C4-2B (cell line): ENCODE data around the gene GAS2L1.

Source experiments
- H3K27ac ChIP-seq: fragments of 450-650 bp; 2 replicates; pipeline ENCODE4 v1.5.1; 2017
- CTCF ChIP-seq: fragments of 450-650 bp; conservative IDR thresholded peaks from 2 replicates; pipeline ENCODE4 v1.5.1; 2017; ENCODE audit warnings: mild to moderate bottlenecking
- ZFX ChIP-seq: fragments of 450-650 bp; IDR thresholded peaks from 2 replicates; pipeline ENCODE4 v1.6.1; 2017

The GAS2L1 gene

DNA sequence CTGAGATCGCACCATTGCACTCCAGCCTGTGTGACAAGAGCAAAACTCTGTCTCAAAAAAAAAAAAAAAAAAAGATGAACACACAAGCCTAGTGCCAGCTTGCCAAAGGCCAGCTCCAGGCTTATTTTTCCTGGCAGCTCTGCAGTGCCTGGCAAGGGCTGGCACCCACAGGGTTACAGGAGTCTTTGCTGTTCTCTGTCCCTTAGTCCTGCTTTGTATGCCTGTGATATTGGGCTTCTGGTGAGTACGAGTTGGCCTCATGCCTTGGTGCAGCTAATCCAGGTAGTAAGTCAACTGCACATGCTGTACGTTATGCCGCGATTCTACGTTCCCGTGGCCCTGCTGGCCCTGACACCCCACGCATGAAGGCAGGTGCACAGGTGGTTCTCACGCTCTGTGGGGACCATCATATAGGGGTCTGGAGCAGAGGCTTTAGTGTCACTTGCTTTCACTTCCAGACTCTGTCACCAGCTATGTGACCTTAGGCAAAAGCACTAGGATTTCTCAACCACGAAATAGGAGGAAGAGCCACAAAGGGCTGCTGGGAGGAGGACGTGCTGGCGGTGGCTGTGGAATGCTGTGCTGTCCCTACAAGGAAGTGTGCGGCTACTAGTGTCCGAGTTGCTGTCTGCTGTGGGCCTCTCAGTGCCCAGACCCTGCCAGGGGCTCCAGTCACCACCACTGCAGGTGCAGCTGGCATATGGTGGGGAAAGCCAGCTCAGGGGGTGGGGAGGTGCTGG, 30.5 kb downstream of the GAS2L1 start:
- TF ChIP-seq CTCF: no peak
- no peak for TF ChIP-seq ZFX
- peak overlapping the region; percentile 88 for H3K27ac ChIP-seq

DNA sequence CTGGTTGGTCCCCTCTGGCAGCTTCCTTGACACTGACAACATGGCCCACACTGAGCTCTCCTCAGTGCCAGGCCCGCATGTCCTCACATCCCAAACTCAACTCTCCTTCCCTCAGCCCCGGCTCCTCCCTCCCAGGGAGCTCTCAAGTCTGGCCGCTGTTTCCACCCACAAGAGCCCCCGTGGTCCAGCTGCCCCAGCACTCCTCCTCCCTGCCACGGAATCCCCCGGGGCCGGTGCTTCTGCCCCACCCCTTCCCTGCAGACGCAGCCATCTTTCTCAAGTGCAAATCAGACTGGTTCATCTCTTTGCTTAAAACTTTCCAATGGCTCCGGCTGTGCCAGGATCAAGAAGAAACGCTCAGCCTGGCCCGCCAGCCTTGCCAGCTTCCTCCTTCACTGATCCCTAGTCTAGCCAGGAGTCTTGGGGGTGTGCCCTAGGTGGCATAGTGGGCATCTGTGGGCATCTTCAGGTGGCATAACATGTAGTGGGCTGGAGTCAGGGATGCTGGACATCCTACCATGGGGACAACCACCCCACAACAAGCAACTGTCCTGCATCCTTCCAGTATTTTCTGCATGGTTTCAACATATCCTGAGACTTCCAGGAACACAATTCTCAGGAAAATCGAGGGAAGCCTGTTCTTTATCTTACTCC, 31.3 kb downstream of the GAS2L1 start:
- no peak for TF ChIP-seq ZFX
- no peak for TF ChIP-seq CTCF
- H3K27ac ChIP-seq: peak overlapping the region; percentile 88

GRCh38 chr22:29338398-29338797, 31.9 kb downstream of the GAS2L1 start:
- TF ChIP-seq ZFX (no peak), CTCF (no peak)
- peak overlapping the region; percentile 88 for H3K27ac ChIP-seq

- TF ChIP-seq ZFX (no peak), CTCF (no peak)
- peak overlapping the region; percentile 88; the same call in 1 of the 2 replicates for H3K27ac ChIP-seq
These were observed 33.2 kb downstream of the GAS2L1 start for GRCh38 chr22:29339381-29340235.

DNA sequence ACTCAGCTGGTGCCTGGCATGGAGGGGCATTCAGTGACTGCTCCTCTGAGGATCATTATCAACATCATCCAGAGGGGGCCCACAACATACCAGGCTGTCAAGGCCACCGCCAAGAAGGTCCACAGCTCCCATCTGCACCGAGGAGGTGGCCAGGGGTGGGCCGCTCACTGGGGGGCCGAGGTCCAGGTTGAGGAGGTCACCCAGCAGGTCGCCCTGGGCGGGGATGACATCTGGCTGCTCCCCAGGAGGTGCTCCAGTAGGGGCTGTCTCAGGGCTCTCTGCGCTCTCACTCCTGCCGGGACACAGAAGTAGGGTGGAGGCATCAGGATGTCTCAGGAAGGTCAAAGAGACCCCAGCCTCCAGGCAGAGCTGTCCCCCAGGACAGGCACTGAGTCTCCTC, 34.1 kb downstream of the GAS2L1 start:
- TF ChIP-seq CTCF (no peak), ZFX (no peak)

DNA sequence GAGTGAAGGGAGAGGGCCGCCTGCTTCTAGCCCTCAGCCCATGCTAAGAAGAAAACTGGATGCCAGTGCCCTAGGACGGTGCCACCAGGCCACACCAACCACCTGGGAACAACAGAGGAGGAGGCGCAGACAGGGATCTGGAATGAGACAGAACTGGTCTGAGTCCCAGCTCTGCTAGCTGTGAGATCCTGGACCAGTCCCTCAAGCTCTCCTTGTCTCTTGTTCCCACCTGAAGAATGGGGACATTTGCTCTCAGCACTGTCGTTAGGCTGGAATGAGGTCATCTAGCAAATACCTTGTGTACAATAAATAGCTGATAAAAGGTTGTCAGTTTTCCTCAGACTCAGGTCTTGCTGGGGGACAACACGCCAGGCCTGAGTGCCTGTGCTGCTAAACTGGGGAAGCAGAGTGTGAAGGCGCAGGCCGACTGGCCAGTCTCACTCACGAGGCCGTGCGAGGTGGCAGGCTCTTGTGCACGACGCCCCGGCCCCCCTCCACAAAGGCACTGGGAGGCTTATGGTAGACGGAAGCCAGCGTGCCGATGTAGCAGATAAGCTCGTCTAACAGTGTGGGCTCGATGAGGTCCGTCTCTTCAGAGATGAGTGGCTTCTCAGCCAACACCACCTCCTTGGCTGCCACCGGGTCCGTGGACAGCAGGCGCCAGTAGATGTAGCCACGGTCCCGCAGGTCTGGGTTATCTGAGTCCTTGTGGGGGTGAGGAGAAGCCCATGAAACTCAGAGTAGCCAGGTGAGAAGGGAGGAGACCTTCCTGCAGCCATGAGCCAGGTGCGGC, 34.8 kb downstream of the GAS2L1 start:
- TF ChIP-seq ZFX (no peak), CTCF (no peak)
- H3K27ac ChIP-seq: peak overlapping the region; percentile 91

More for the DNA sequence above, 34.1 kb downstream of the GAS2L1 start:
- H3K27ac ChIP-seq: peak overlapping the region; percentile 91; the same call in 1 of the 2 replicates
